Endothelial cell of umbilical vein (primary cell): ENCODE measurements around the gene NEMF. TPM values are rescaled to one million over a fixed set of nuclear protein-coding genes. Genes with fewer than 3 reads are reported as not detected.

Experiments
- BruUV-seq: library from RNA; stranded (reverse); fragments of 400-500 nt; replicated peaks from 2 replicates; lab custom pipeline; 2021; lab: Mats Ljungman, UMichigan
- CTCF ChIA-PET: fragments of 300-600, 350-600 bp; sonication (Branson Sonifier 250); formaldehyde crosslinking; loops from one replicate; lab custom pipeline; 2021; ENCODE audit warnings: antibody characterized with exemption, inconsistent platforms; lab: Charles Lee
- POLR2A ChIA-PET: fragments of 300-600, 350-600 bp; sonication (Branson Sonifier 250); formaldehyde crosslinking; loops from one replicate; lab custom pipeline; 2021; ENCODE audit warnings: antibody characterized with exemption, inconsistent platforms; lab: Charles Lee
- DNase-seq: peaks from one replicate; pipeline ENCODE4 v3.0.0-alpha.2; 2011; ENCODE audit warnings: low read depth, low spot score
- FAIRE-seq: peaks from 2 replicates; lab custom pipeline; 2011; peaks lifted over from hg19 to GRCh38; lab: Jason Lieb, UNC
- H2AFZ ChIP-seq: 2 replicates; pipeline ENCODE4 v1.6.0; 2012; ENCODE audit warnings: low read depth, low read length, control low read depth, inconsistent platforms
- H3K27ac ChIP-seq: 2 replicates; pipeline ENCODE4 v1.5.1; 2011; ENCODE audit warnings: low read depth, mild to moderate bottlenecking, control low read depth, low read length, moderate library complexity; ENCODE audit not compliant: insufficient read depth
- H3K27me3 ChIP-seq, 2 experiments: 2 replicates each; pipeline versions ENCODE4 v1.6.0 to v1.6.1; 2011; ENCODE audit warnings: low read length in 2 of 2, mixed read lengths in 1 of 2; ENCODE audit not compliant: control insufficient read depth in 2 of 2, insufficient read depth in 2 of 2
- H3K36me3 ChIP-seq, 2 experiments: 2 replicates in 1 of 2; 3 replicates in 1 of 2; pipeline ENCODE4 v1.5.1; 2011; ENCODE audit warnings: low read length in 2 of 2, mild to moderate bottlenecking in 1 of 2, moderate library complexity in 1 of 2; ENCODE audit not compliant: control insufficient read depth in 2 of 2, insufficient read depth in 2 of 2; ENCODE audit errors: extremely low read depth in 1 of 2
- H3K4me1 ChIP-seq: 3 replicates; pipeline ENCODE4 v1.5.1; 2011; ENCODE audit warnings: mild to moderate bottlenecking, low read length; ENCODE audit not compliant: control insufficient read depth, insufficient read depth; ENCODE audit errors: extremely low read depth
- H3K4me2 ChIP-seq: 2 replicates; pipeline ENCODE4 v1.6.1; 2011; ENCODE audit warnings: low read length, control low read depth, mixed read lengths; ENCODE audit not compliant: insufficient read depth
- H3K4me3 ChIP-seq, 3 experiments: fragments of 200-600 bp in 1 of 3; sonication (generic), shearing (Covaris generic) in 1 of 3; replicated peaks in 1 of 3; 2 replicates each; pipeline ENCODE4 v1.5.1; 2011 to 2016; ENCODE audit warnings: control low read depth in 3 of 3, low read length in 3 of 3, mild to moderate bottlenecking in 2 of 3, inconsistent platforms in 1 of 3, low read depth in 1 of 3, moderate library complexity in 1 of 3; ENCODE audit not compliant: insufficient read depth in 1 of 3
- H3K79me2 ChIP-seq: 2 replicates; pipeline ENCODE4 v1.6.0; 2012; ENCODE audit warnings: low read length, inconsistent platforms; ENCODE audit not compliant: control insufficient read depth, insufficient read depth
- H3K9ac ChIP-seq: replicated peaks from 2 replicates; pipeline ENCODE3; 2011; ENCODE audit warnings: low read length, control low read depth; ENCODE audit not compliant: insufficient read depth; ENCODE audit errors: extremely low read depth
- H3K9me1 ChIP-seq: replicated peaks from 3 replicates; pipeline ENCODE4 v1.6.0; 2011; ENCODE audit warnings: mild to moderate bottlenecking, low read length; ENCODE audit not compliant: control insufficient read depth, insufficient read depth; ENCODE audit errors: extremely low read depth
- H3K9me3 ChIP-seq: replicated peaks from 2 replicates; pipeline ENCODE4 v1.5.1; 2012; ENCODE audit warnings: low read length, inconsistent platforms; ENCODE audit not compliant: control insufficient read depth, insufficient read depth
- H4K20me1 ChIP-seq: replicated peaks from 2 replicates; pipeline ENCODE3; 2011; ENCODE audit warnings: mild to moderate bottlenecking, low read length; ENCODE audit not compliant: control insufficient read depth, insufficient read depth; ENCODE audit errors: extremely low read depth
- GATA2 ChIP-seq: IDR thresholded peaks from 2 replicates; pipeline ENCODE4 v1.7.0; 2011; ENCODE audit warnings: low read depth, mild to moderate bottlenecking, moderate library complexity, mixed read lengths, low read length; ENCODE audit not compliant: insufficient read length, insufficient read depth
- JUN ChIP-seq: IDR thresholded peaks from 2 replicates; pipeline ENCODE4 v1.6.1; 2011; ENCODE audit warnings: borderline replicate concordance, low read depth; ENCODE audit not compliant: insufficient read length, insufficient read depth
- POLR2A ChIP-seq: IDR thresholded peaks from 2 replicates; pipeline ENCODE4 v1.6.1; 2012; ENCODE audit warnings: low read depth, mild to moderate bottlenecking, control low read depth, low read length
- dilution Hi-C: fragments of 300-500 bp; cut with MboI; formaldehyde crosslinking; loops from one replicate; pipeline ENCODE4 v1.15.0; 2019; ENCODE audit warnings: low sequenced_read_pairs; ENCODE audit not compliant: extremely low pct_ligation_motif_present
- intact Hi-C: fragments of 100-400 bp; cut with micrococcal nuclease; formaldehyde crosslinking; loops from one replicate; pipeline ENCODE4 v1.10.0; 2022
- polyA plus RNA-seq, 4 experiments: library from polyadenylated mRNA; depleted of rRNA in 3 of 4; stranded (reverse) in 3 of 4; unstranded in 1 of 4; fragments of >200 nt; gene quantifications; 2 replicates each; pipeline versions ENCODE4 v1.2.1 to v1.2.3, GENCODE V29; 2011 to 2012; ENCODE audit warnings: missing spikeins in 1 of 4
- total RNA-seq: library from RNA; stranded (reverse); gene quantifications from 2 replicates; pipeline ENCODE4 v1.2.3, GENCODE V29; 2021
- TF ChIP-seq, protein P1 (sequence below): IDR thresholded peaks from 2 replicates; pipeline ENCODE4 v1.6.1; 2011; ENCODE audit not compliant: insufficient read depth, insufficient read length
- TF ChIP-seq, protein P2 (sequence below), 2 donors: IDR thresholded peaks; 1 replicate in 1 of 2; 2 replicates in 1 of 2; pipeline ENCODE4 v1.5.1; 2011; ENCODE audit warnings: low read length in 2 of 2, mild to moderate bottlenecking in 2 of 2, moderate library complexity in 2 of 2, control low read depth in 1 of 2, inconsistent platforms in 1 of 2, low read depth in 1 of 2; ENCODE audit not compliant: insufficient read depth in 1 of 2; ENCODE audit errors: extremely low read depth in 1 of 2

Gene NEMF
- total and polyA plus RNA-seq, 2 donors (not counting 3 experiments of a cell fraction or from before 2014, with no cell fraction given): 12.2 to 71.4 TPM

GRCh38 chr14:49849213-49849847 is 3.3 kb downstream of the NEMF start:
- FAIRE-seq (no peak), DNase-seq (no peak)
- H3K9me1 ChIP-seq: no peaks in the 10 kb centered on the region
- ChIA-PET POLR2A (interaction anchor here (0.5 kb wide), 1 partner anchor 237 kb away, joined by 9 read pairs; no protein-coding TSS in a partner anchor), CTCF (interaction anchor here (0.7 to 1.9 kb wide), 2 partner anchors 12 to 34 kb away, joined by 5 to 7 read pairs; no protein-coding TSS in a partner anchor)
- no peak overlapping the region for H3K9ac ChIP-seq
- no peak overlapping the region for H3K4me3 ChIP-seq
- no peaks in the 10 kb centered on the region for H4K20me1 ChIP-seq
- peaks cover 11% of the 10 kb centered on the region for H3K4me1 ChIP-seq
- dilution Hi-C loops (no loop called here), intact Hi-C loops (no loop called here)
- H3K36me3 ChIP-seq: peaks cover 7 to 14% of the 10 kb centered on the region in 2 experiments
- H3K4me2 ChIP-seq: no peak overlapping the region
- no peak overlapping the region for H2AFZ ChIP-seq
- H3K27ac ChIP-seq: no peak overlapping the region
- no TSS peak for BruUV-seq
- no peak for TF ChIP-seq GATA2
- no peaks in the 10 kb centered on the region for H3K9me3 ChIP-seq
- peaks cover 40% of the 10 kb centered on the region for H3K79me2 ChIP-seq
- H3K27me3 ChIP-seq: no peaks in the 10 kb centered on the region

DNA sequence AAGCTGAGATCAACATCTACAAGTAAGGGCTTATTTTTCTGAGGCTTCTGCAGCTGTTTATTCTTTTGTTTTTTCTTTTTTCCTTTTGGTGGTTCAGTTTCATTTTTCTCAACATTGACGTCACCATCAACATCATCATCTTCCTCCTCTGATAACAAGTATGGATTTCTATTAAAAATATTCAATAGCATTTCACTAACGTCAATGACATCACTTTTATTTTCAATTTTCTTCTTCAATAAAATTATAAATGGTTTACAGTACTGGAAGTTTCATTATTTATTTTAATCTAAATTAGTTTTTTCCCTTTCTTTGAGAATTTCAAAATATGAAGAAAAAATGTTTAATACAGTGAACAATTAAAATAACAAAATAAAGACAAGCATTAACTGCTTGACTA is 23.9 kb downstream of the NEMF start:
- no peak for DNase-seq
- Histone ChIP-seq H3K27ac (no peak overlapping the region), H3K9me3 (no peaks in the 10 kb centered on the region), H3K27me3 (no peaks in the 10 kb centered on the region), H3K4me3 (no peak overlapping the region), H3K9me1 (no peaks in the 10 kb centered on the region), H3K4me1 (no peaks in the 10 kb centered on the region), H3K36me3 (peaks cover 23 to 51% of the 10 kb centered on the region in 2 experiments), H3K79me2 (no peaks in the 10 kb centered on the region), H3K9ac (no peak overlapping the region), H2AFZ (no peak overlapping the region), H4K20me1 (no peaks in the 10 kb centered on the region), H3K4me2 (no peak overlapping the region)
- dilution Hi-C loops (no loop called here), intact Hi-C loops (no loop called here)
- CTCF ChIA-PET: interaction anchor here (0.9 to 5.1 kb wide), 4 partner anchors 11 to 367 kb away, joined by 3 to 33 read pairs (median 12); partner anchors contain the start of gene DNAAF2
- POLR2A ChIA-PET: interaction anchor here (0.6 kb wide), 1 partner anchor 219 kb away, joined by 3 read pairs; no protein-coding TSS in a partner anchor
- no peak for FAIRE-seq
- TF ChIP-seq POLR2A (no peak), JUN (no peak), GATA2 (no peak)
- TF ChIP-seq, protein P1, sequence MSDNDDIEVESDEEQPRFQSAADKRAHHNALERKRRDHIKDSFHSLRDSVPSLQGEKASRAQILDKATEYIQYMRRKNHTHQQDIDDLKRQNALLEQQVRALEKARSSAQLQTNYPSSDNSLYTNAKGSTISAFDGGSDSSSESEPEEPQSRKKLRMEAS: no peak
- TF ChIP-seq, protein P2, sequence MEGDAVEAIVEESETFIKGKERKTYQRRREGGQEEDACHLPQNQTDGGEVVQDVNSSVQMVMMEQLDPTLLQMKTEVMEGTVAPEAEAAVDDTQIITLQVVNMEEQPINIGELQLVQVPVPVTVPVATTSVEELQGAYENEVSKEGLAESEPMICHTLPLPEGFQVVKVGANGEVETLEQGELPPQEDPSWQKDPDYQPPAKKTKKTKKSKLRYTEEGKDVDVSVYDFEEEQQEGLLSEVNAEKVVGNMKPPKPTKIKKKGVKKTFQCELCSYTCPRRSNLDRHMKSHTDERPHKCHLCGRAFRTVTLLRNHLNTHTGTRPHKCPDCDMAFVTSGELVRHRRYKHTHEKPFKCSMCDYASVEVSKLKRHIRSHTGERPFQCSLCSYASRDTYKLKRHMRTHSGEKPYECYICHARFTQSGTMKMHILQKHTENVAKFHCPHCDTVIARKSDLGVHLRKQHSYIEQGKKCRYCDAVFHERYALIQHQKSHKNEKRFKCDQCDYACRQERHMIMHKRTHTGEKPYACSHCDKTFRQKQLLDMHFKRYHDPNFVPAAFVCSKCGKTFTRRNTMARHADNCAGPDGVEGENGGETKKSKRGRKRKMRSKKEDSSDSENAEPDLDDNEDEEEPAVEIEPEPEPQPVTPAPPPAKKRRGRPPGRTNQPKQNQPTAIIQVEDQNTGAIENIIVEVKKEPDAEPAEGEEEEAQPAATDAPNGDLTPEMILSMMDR (IDR thresholded peaks at IDR 0.05; ENCODE audit: extremely low read depth in 1 of 2, insufficient read depth in 1 of 2, low read depth in 1 of 2, low read length in 2 of 2): no peak
- BruUV-seq: no TSS peak
